SK-N-MC (cell line): Measurements from ENCODE around the gene CD200R1.
"Not testable (repeated sequence)": the region's sequence is repeated elsewhere in the genome, so short reads cannot be mapped to it uniquely, and the experiment has no call there.

Experiments
- DNase-seq: peaks from one replicate; pipeline ENCODE4 v3.0.0-alpha.2; 2011; ENCODE audit warnings: low read depth, low spot score
- H3K27ac ChIP-seq: fragments of 200-600 bp; sonication (generic); 2 replicates; pipeline ENCODE4 v1.5.1; 2016; ENCODE audit warnings: mixed run types
- H3K36me3 ChIP-seq: fragments of 200-600 bp; sonication (generic); 2 replicates; pipeline ENCODE4 v1.6.1; 2017; ENCODE audit warnings: antibody characterized with exemption, low read length, mixed read lengths; ENCODE audit not compliant: insufficient read depth
- H3K4me3 ChIP-seq: fragments of 200-600 bp; sonication (generic); 2 replicates; pipeline ENCODE4 v1.5.1; 2016
- H3K9ac ChIP-seq: fragments of 200-600 bp; sonication (generic); 2 replicates; pipeline ENCODE4 v1.8.0; 2017; ENCODE audit warnings: mixed run types, mixed read lengths; ENCODE audit not compliant: insufficient read length
- H3K9me3 ChIP-seq: fragments of 200-600 bp; sonication (generic); 2 replicates; pipeline ENCODE4 v1.6.1; 2017; ENCODE audit warnings: low read depth, mild to moderate bottlenecking, antibody characterized with exemption, low read length, moderate library complexity, mixed read lengths
- EZH2 ChIP-seq: fragments of 200-600 bp; sonication (generic); IDR thresholded peaks from one replicate; pipeline ENCODE4 v1.6.1; 2017; ENCODE audit warnings: antibody characterized with exemption
- FOXP2 ChIP-seq: optimal IDR thresholded peaks from 2 replicates; pipeline ENCODE3; 2011; ENCODE audit warnings: mild to moderate bottlenecking, moderate library complexity; ENCODE audit not compliant: insufficient read depth; ENCODE audit errors: extremely low read length, control extremely low read depth
- POLR2AphosphoS5 ChIP-seq: IDR thresholded peaks from 2 replicates; pipeline ENCODE4 v1.6.1; 2012; ENCODE audit warnings: mild to moderate bottlenecking, low read depth, low read length, borderline replicate concordance

The CD200R1 gene

GRCh38 chr3:112925560-112925959, 49.3 kb downstream of the CD200R1 start:
- H3K36me3 ChIP-seq = no peaks in the 10 kb centered on the region

DNA sequence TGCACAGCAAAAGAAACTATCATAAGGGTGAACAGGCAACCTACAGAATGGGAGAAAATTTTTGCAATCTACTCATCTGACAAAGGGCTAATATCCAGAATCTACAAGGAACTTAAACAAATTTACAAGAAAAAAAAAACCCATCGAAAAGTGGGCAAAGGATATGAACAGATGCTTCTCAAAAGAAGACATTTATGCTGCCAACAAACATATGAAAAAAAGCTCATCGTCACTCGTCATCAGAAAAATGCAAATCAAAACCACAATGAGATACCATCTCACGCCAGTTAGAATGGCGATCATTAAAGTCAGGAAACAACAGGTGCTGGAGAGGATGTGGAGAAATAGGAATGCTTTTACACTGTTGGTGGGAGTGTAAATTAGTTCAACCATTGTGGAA, 55.4 kb downstream of the CD200R1 start:
- not testable (repeated sequence) for H3K9ac ChIP-seq, H3K9me3 ChIP-seq, DNase-seq, H3K4me3 ChIP-seq, H3K27ac ChIP-seq, H3K36me3 ChIP-seq

More at GRCh38 chr3:112925560-112925959, 49.3 kb downstream of the CD200R1 start:
- H3K4me3 ChIP-seq = peak overlapping the region; percentile 61
- H3K27ac ChIP-seq = peak overlapping the region; percentile 74; the same call in 1 of the 2 replicates
- H3K9me3 ChIP-seq = no peaks in the 10 kb centered on the region
- no peak for TF ChIP-seq FOXP2
- TF ChIP-seq EZH2 = no peak
- no peak for TF ChIP-seq POLR2AphosphoS5
- no peak for DNase-seq
- no peak overlapping the region for H3K9ac ChIP-seq

- H3K9ac ChIP-seq = no peak overlapping the region
- no peaks in the 10 kb centered on the region for H3K36me3 ChIP-seq
- DNase-seq = no peak
- H3K27ac ChIP-seq = no peak overlapping the region
- no peaks in the 10 kb centered on the region for H3K9me3 ChIP-seq
- no peak overlapping the region for H3K4me3 ChIP-seq
- no peak for TF ChIP-seq POLR2AphosphoS5
- no peak for TF ChIP-seq FOXP2
- no peak for TF ChIP-seq EZH2
Observed at GRCh38 chr3:112908252-112908651, 66.7 kb downstream of the CD200R1 start.

DNA sequence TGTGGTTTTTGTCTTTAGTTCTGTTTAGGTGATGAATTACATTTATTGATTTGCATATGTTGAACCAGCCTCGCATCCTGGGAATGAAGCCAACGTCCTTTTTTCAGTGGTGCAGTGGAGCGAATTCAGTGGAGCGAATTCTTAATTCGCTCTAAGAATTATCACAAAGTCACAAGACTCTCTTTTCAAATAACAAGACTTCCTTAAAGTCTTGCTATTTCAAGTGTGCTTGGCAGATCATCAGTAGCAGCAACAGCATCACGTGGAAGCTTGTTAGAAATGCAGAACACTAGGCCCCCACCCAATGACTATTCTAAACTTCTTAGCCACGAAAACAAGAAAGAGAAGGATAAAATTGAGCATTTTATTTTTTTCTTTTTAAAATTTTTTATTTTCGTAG, 70.1 kb downstream of the CD200R1 start:
- Histone ChIP-seq H3K36me3 (no peaks in the 10 kb centered on the region), H3K9ac (no peak overlapping the region), H3K9me3 (no peaks in the 10 kb centered on the region), H3K27ac (no peak overlapping the region), H3K4me3 (no peak overlapping the region)
- TF ChIP-seq FOXP2 (no peak), POLR2AphosphoS5 (no peak), EZH2 (no peak)
- DNase-seq = no peak

GRCh38 chr3:112900113-112900512, 74.8 kb downstream of the CD200R1 start:
- no peaks in the 10 kb centered on the region for H3K9me3 ChIP-seq
- DNase-seq = no peak
- H3K27ac ChIP-seq = no peak overlapping the region
- no peaks in the 10 kb centered on the region for H3K36me3 ChIP-seq
- no peak overlapping the region for H3K9ac ChIP-seq
- no peak overlapping the region for H3K4me3 ChIP-seq
- no peak for TF ChIP-seq FOXP2
- no peak for TF ChIP-seq POLR2AphosphoS5
- TF ChIP-seq EZH2 = no peak

DNA sequence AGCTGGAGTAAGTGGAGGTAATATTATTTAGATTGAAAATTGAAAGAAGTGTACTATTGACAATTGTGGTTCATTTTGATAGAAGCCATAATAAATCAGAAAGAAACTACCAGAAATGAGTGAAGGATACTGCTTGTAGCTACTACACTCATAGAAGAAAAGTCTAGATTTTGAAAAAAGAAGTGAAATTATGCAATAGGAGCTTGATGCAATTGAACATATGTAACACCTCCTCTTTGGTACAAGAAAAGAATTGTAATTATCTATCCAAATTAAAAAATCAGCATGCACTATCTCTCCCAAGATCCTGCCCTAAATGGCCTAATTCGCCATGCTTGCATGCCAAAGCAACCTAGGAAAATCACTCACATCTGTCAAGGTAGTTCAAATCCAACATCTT, 77.1 kb downstream of the CD200R1 start:
- no peak for DNase-seq

GRCh38 chr3:112894258-112894657, 80.6 kb downstream of the CD200R1 start:
- no peaks in the 10 kb centered on the region for H3K9me3 ChIP-seq
- no peak for DNase-seq
- no peak overlapping the region for H3K9ac ChIP-seq
- no peak overlapping the region for H3K4me3 ChIP-seq
- TF ChIP-seq EZH2 (no peak), FOXP2 (no peak), POLR2AphosphoS5 (no peak)
- H3K36me3 ChIP-seq = no peaks in the 10 kb centered on the region
- H3K27ac ChIP-seq = no peak overlapping the region

More for the DNA sequence above, 77.1 kb downstream of the CD200R1 start:
- no peaks in the 10 kb centered on the region for H3K36me3 ChIP-seq
- no peak overlapping the region for H3K27ac ChIP-seq
- H3K9ac ChIP-seq = no peak overlapping the region
- TF ChIP-seq EZH2 = no peak
- TF ChIP-seq FOXP2 = no peak
- TF ChIP-seq POLR2AphosphoS5 = no peak
- H3K9me3 ChIP-seq = no peaks in the 10 kb centered on the region
- no peak overlapping the region for H3K4me3 ChIP-seq

GRCh38 chr3:112889357-112889756, 85.5 kb downstream of the CD200R1 start:
- DNase-seq = no peak
- no peaks in the 10 kb centered on the region for H3K9me3 ChIP-seq
- H3K9ac ChIP-seq = no peak overlapping the region
- H3K36me3 ChIP-seq = no peaks in the 10 kb centered on the region
- H3K4me3 ChIP-seq = peak overlapping the region; percentile 20; the same call in 1 of the 2 replicates
- TF ChIP-seq EZH2 (no peak), FOXP2 (no peak), POLR2AphosphoS5 (no peak)
- peak overlapping the region; percentile 57; the same call in 1 of the 2 replicates for H3K27ac ChIP-seq

GRCh38 chr3:112888381-112889085, 86.4 kb downstream of the CD200R1 start:
- Histone ChIP-seq H3K4me3 (no peak overlapping the region), H3K9ac (no peak overlapping the region), H3K9me3 (no peaks in the 10 kb centered on the region), H3K27ac (no peak overlapping the region), H3K36me3 (no peaks in the 10 kb centered on the region)
- DNase-seq = no peak
- no peak for TF ChIP-seq EZH2
